CD4-positive, alpha-beta T cell treated with Interleukin-4 for 1 hour (primary cell): ENCODE data around the gene TBCD.

Experiments used
- DNase-seq, 2 donors: peaks; one replicate each; pipeline ENCODE4 v3.0.0-alpha.2; 2020 to 2022

Gene TBCD

GRCh38 chr17:82812601-82813000, 60.7 kb downstream of the TBCD start:
- DNase-seq: no peak

GRCh38 chr17:82813299-82814051, 61.6 kb downstream of the TBCD start:
- DNase-seq: no peak

- DNase-seq: no peak
Measured at GRCh38 chr17:82814834-82815233, 63.0 kb downstream of the TBCD start.

- no peak for DNase-seq
Measured at GRCh38 chr17:82815354-82815753, 63.5 kb downstream of the TBCD start.

GRCh38 chr17:82815790-82816305, 64.0 kb downstream of the TBCD start:
- DNase-seq: no peak

- no peak for DNase-seq
Measured at GRCh38 chr17:82816358-82816757, 64.5 kb downstream of the TBCD start.

- no peak for DNase-seq
Measured at GRCh38 chr17:82817947-82818346, 66.1 kb downstream of the TBCD start.

- no peak for DNase-seq
Measured at GRCh38 chr17:82820278-82821251, 68.7 kb downstream of the TBCD start.

- no peak for DNase-seq
Measured at GRCh38 chr17:82821554-82821953, 69.7 kb downstream of the TBCD start.

GRCh38 chr17:82822281-82822680, 70.4 kb downstream of the TBCD start:
- DNase-seq: no peak

GRCh38 chr17:82823004-82823403, 71.1 kb downstream of the TBCD start:
- DNase-seq: no peak

- no peak for DNase-seq
Measured at GRCh38 chr17:82825540-82826124, 73.8 kb downstream of the TBCD start.

- DNase-seq: no peak
Measured at GRCh38 chr17:82826211-82826610, 74.3 kb downstream of the TBCD start.

- DNase-seq: no peak
Measured at GRCh38 chr17:82826956-82827355, 75.1 kb downstream of the TBCD start.

- DNase-seq: no peak
Measured at GRCh38 chr17:82828875-82829487, 77.1 kb downstream of the TBCD start.

- no peak for DNase-seq
Measured at GRCh38 chr17:82830249-82830661, 78.4 kb downstream of the TBCD start.

GRCh38 chr17:82831041-82831817, 79.4 kb downstream of the TBCD start:
- DNase-seq: no peak

GRCh38 chr17:82831818-82832200, 79.9 kb downstream of the TBCD start:
- no peak for DNase-seq

GRCh38 chr17:82832411-82832810, 80.5 kb downstream of the TBCD start:
- DNase-seq: no peak

GRCh38 chr17:82832881-82833475, 81.1 kb downstream of the TBCD start:
- no peak for DNase-seq

GRCh38 chr17:82835122-82835521, 83.3 kb downstream of the TBCD start:
- DNase-seq: no peak
